Panc1 (cell line): ENCODE data around the gene MTMR4.

Experiments
- CTCF ChIP-seq: fragments of 450-650 bp; IDR thresholded peaks from 2 replicates; pipeline ENCODE4 v1.5.1; 2017; ENCODE audit warnings: mild to moderate bottlenecking
- POLR2AphosphoS5 ChIP-seq: IDR thresholded peaks from 2 replicates; pipeline ENCODE4 v1.6.1; 2012; ENCODE audit warnings: mild to moderate bottlenecking, low read depth, low read length, moderate library complexity
- REST ChIP-seq, 2 experiments: IDR thresholded peaks; 2 replicates each; pipeline ENCODE4 v1.6.1; 2011 to 2012; ENCODE audit warnings: low read depth in 2 of 2, control low read depth in 1 of 2, low read length in 1 of 2, mild to moderate bottlenecking in 1 of 2, moderate library complexity in 1 of 2; ENCODE audit not compliant: insufficient read depth in 1 of 2
- SIN3A ChIP-seq: IDR thresholded peaks from 2 replicates; pipeline ENCODE4 v1.6.1; 2012; ENCODE audit warnings: low read depth, mild to moderate bottlenecking, low read length, moderate library complexity, borderline replicate concordance; ENCODE audit not compliant: insufficient read depth
- TCF7L2 ChIP-seq: IDR thresholded peaks from 2 replicates; pipeline ENCODE4 v1.6.1; 2011; ENCODE audit warnings: mild to moderate bottlenecking, low read depth, low read length, inconsistent platforms

- TF ChIP-seq CTCF: no peak
- no peak for TF ChIP-seq SIN3A
- no peak for TF ChIP-seq POLR2AphosphoS5
- no peak for TF ChIP-seq TCF7L2
- no peak for TF ChIP-seq REST (IDR thresholded peaks at IDR 0.05; ENCODE audit: insufficient read depth in 1 of 2, low read depth in 2 of 2, low read length in 1 of 2)
These were observed 68.4 kb downstream of the MTMR4 start for GRCh38 chr17:58446086-58446485.
